ENCODE measurements around the gene SCAF1. TPM values are rescaled to one million over a fixed set of nuclear protein-coding genes. Genes with fewer than 3 reads are reported as not detected.

SCAF1 gene
- total and polyA plus RNA-seq, 2 donors (not counting 1 experiment from before 2014, with no cell fraction given) = 17.1 to 68.3 TPM

DNA sequence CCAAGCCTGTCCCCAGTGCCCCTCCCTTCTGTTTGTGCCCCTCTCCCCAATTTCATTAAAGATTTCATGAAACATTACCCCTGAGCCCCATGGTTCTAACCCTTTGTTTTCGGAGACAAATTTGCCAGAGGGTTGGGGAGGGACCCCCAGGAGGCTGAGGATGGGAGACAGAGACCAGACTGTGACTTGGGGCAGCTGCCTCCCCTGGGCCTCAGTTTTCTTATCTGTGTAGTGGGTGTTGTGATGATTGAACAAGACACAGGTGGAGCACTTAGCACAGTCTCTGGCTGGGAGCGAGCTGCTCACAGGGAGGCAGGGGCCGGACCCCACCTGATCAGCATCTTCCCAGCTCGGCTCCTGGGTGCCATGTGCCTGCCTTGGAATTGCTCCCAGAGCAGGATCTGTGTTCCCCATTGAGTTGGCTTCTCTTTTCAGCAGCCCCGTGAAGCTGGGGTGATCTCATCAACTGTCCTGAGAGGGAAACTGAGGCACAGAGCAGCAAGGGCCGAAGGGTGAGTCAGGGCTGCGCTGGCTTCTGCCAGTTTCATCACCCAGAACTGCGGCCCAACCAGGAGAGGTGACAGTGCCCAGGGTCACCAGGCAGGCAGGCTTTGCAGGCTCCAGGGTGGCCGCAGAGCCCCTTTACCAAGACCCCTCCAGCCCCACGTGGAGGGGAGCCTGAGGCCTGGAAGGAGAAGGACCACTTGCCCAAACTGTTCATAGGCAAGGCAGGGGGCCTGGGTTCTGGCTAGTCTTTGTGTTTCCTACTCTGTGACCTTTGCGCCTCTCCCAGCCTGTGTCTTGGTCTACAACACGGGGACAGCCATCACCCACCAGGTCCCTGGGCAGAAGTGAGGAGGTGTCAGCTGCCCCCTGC, 16.8 kb downstream of the SCAF1 start:
- POLR2A ChIA-PET = interaction anchor here (1.0 kb wide), 1 partner anchor 15 kb away, joined by 3 read pairs; no protein-coding TSS in a partner anchor
- Histone ChIP-seq H3K36me3 (replicated peaks in 1 of 2; ENCODE audit: control extremely low read depth in 1 of 2, control insufficient read depth in 1 of 2, extremely low read depth in 1 of 2, insufficient read depth in 2 of 2, low read length in 1 of 2) (peaks cover 3 to 82% of the 10 kb centered on the region in 2 experiments), H3K27ac (ENCODE audit: low read length in 2 of 2) (no peak overlapping the region), H3K79me2 (ENCODE audit: control insufficient read depth, insufficient read depth, low read length) (peaks cover 38% of the 10 kb centered on the region), H3K9me3 (ENCODE audit: control extremely low read depth in 1 of 3, control insufficient read depth in 2 of 3, insufficient read depth in 1 of 3, low read length in 2 of 3) (no peaks in the 10 kb centered on the region), H3K9ac (ENCODE audit: low read length) (no peak overlapping the region), H3K4me2 (replicated peaks; ENCODE audit: low read depth, low read length, poor library complexity, severe bottlenecking) (no peak overlapping the region), H4K20me1 (ENCODE audit: control insufficient read depth, insufficient read depth, low read length, poor library complexity, severe bottlenecking) (peaks cover 82% of the 10 kb centered on the region), H3K27me3 (replicated peaks in 1 of 4; ENCODE audit: control extremely low read depth in 1 of 4, control insufficient read depth in 3 of 4, insufficient read depth in 4 of 4, low read length in 3 of 4) (no peaks in the 10 kb centered on the region), H2AFZ (ENCODE audit: insufficient read depth, low read depth, low read length, poor library complexity, severe bottlenecking) (no peak overlapping the region), H3K4me3 (ENCODE audit: control extremely low read depth in 1 of 5, extremely low read depth in 1 of 5, insufficient read depth in 1 of 5, low read depth in 2 of 5, low read length in 4 of 5) (no peak overlapping the region), H3K4me1 (ENCODE audit: control insufficient read depth in 2 of 2, insufficient read depth in 2 of 2, low read length in 2 of 2) (peaks cover 4 to 11% of the 10 kb centered on the region in 2 donors)
- TF ChIP-seq EZH2 (IDR thresholded peaks at IDR 0.05; ENCODE audit: borderline replicate concordance, insufficient read depth, low read depth, low read length, poor library complexity, severe bottlenecking) = no peak
- no peaks in the 10 kb centered on the region for H3K9me3 Mint-ChIP-seq (ENCODE audit: insufficient read depth)
- no peak overlapping the region for H3K4me3 Mint-ChIP-seq
- peaks cover 10% of the 10 kb centered on the region for H3K4me1 Mint-ChIP-seq
- DNase-seq = no peak
- WGBS (ENCODE audit: insufficient coverage) = 93% methylated on average over 10 of the region's 12 CpGs
- no peak overlapping the region for H3K27ac Mint-ChIP-seq
- no peak for ATAC-seq (ENCODE audit: low read depth)
- no peaks in the 10 kb centered on the region for H3K27me3 Mint-ChIP-seq
- intact Hi-C loops (cut with micrococcal nuclease) = no loop called here
- CTCF ChIA-PET = no interaction called here

DNA sequence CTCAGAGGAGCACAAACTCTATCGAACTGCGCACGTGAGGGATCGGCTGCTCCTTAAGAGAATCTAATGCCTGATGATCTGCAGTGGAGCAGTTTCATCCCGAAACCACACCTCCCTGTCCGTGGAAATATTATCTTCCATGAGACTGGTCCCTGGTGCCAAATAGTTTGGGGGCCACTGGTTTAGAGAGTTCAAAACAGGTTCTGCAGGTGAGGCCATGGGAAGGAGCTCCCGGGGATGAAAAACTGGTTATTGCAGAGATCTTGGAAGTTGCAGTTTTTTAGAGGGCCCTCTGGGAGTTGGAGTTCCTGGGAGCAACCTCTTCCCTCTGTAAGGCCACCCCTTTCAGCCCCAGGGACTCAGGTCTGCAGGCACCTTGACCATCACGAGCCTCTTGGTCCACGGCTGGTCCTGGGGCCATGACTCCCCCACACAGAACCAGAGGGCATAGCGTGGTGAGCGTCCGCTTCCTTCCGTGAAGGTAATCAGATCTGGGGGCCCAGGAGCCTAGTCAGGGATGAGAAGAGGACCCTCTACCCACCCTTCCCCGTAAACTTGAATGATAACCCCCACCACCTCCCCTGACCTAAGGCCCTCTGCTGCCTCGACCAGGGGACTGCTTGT, 18.4 kb downstream of the SCAF1 start:
- no peaks in the 10 kb centered on the region for H3K27me3 Mint-ChIP-seq
- Histone ChIP-seq H3K27me3 (replicated peaks in 1 of 4; ENCODE audit: control extremely low read depth in 1 of 4, control insufficient read depth in 3 of 4, insufficient read depth in 4 of 4, low read length in 3 of 4) (no peaks in the 10 kb centered on the region), H3K79me2 (ENCODE audit: control insufficient read depth, insufficient read depth, low read length) (peaks cover 35% of the 10 kb centered on the region), H3K27ac (ENCODE audit: low read length in 2 of 2) (no peak overlapping the region), H3K4me2 (replicated peaks; ENCODE audit: low read depth, low read length, poor library complexity, severe bottlenecking) (no peak overlapping the region), H3K9me3 (ENCODE audit: control extremely low read depth in 1 of 3, control insufficient read depth in 2 of 3, insufficient read depth in 1 of 3, low read length in 2 of 3) (no peaks in the 10 kb centered on the region), H3K36me3 (replicated peaks in 1 of 2; ENCODE audit: control extremely low read depth in 1 of 2, control insufficient read depth in 1 of 2, extremely low read depth in 1 of 2, insufficient read depth in 2 of 2, low read length in 1 of 2) (peaks cover 3 to 67% of the 10 kb centered on the region in 2 experiments), H3K4me1 (ENCODE audit: control insufficient read depth in 2 of 2, insufficient read depth in 2 of 2, low read length in 2 of 2) (peaks cover 9 to 20% of the 10 kb centered on the region in 2 donors), H3K9ac (ENCODE audit: low read length) (no peak overlapping the region), H2AFZ (ENCODE audit: insufficient read depth, low read depth, low read length, poor library complexity, severe bottlenecking) (no peak overlapping the region), H4K20me1 (ENCODE audit: control insufficient read depth, insufficient read depth, low read length, poor library complexity, severe bottlenecking) (peaks cover 79% of the 10 kb centered on the region), H3K4me3 (ENCODE audit: control extremely low read depth in 1 of 5, extremely low read depth in 1 of 5, insufficient read depth in 1 of 5, low read depth in 2 of 5, low read length in 4 of 5) (no peak overlapping the region)
- no peaks in the 10 kb centered on the region for H3K9me3 Mint-ChIP-seq (ENCODE audit: insufficient read depth)
- H3K4me3 Mint-ChIP-seq = no peak overlapping the region
- DNase-seq (no peak), ATAC-seq (ENCODE audit: low read depth) (no peak)
- H3K27ac Mint-ChIP-seq = no peak overlapping the region
- no peak for TF ChIP-seq EZH2 (IDR thresholded peaks at IDR 0.05; ENCODE audit: borderline replicate concordance, insufficient read depth, low read depth, low read length, poor library complexity, severe bottlenecking)
- TF ChIP-seq, protein P1, sequence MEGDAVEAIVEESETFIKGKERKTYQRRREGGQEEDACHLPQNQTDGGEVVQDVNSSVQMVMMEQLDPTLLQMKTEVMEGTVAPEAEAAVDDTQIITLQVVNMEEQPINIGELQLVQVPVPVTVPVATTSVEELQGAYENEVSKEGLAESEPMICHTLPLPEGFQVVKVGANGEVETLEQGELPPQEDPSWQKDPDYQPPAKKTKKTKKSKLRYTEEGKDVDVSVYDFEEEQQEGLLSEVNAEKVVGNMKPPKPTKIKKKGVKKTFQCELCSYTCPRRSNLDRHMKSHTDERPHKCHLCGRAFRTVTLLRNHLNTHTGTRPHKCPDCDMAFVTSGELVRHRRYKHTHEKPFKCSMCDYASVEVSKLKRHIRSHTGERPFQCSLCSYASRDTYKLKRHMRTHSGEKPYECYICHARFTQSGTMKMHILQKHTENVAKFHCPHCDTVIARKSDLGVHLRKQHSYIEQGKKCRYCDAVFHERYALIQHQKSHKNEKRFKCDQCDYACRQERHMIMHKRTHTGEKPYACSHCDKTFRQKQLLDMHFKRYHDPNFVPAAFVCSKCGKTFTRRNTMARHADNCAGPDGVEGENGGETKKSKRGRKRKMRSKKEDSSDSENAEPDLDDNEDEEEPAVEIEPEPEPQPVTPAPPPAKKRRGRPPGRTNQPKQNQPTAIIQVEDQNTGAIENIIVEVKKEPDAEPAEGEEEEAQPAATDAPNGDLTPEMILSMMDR (IDR thresholded peaks at IDR 0.05) = no peak
- CTCF ChIA-PET = no interaction called here
- peaks cover 21% of the 10 kb centered on the region for H3K4me1 Mint-ChIP-seq
- POLR2A ChIA-PET = interaction anchor here (0.7 kb wide), 2 partner anchors 245 to 706 kb away, joined by 4 to 5 read pairs; partner anchors contain the start of gene BAX
- intact Hi-C loops (cut with micrococcal nuclease) = no loop called here
- WGBS (ENCODE audit: insufficient coverage) = 100% methylated on average over 14 of the region's 15 CpGs
